Mucosa of gallbladder (tissue), 1 donor: ENCODE results near the gene PLEKHG4. TPM values are rescaled to one million over a fixed set of nuclear protein-coding genes. Genes with fewer than 3 reads are reported as not detected.

ENCODE experiments used
- DNase-seq: peaks from one replicate; pipeline ENCODE4 v3.0.0-alpha.2; 2020; ENCODE audit warnings: low spot score
- total RNA-seq: library from RNA; stranded (reverse); gene quantifications from one replicate; pipeline ENCODE4 v1.2.1, GENCODE V29; 2021
- donor health status: DM: no; HTN: no; CAD: no.

The PLEKHG4 gene
- total RNA-seq: 6.7 TPM

GRCh38 chr16:67279296-67280089 lies at the start of gene PLEKHG4:
Gene PLEKHG4 (plus strand): TSS chr16:67279532. CDS start chr16:67280045, 513 bp downstream.
- DNase-seq: peak; percentile 75

- no peak for DNase-seq
These were observed 49.2 kb upstream of the PLEKHG4 start for GRCh38 chr16:67229906-67230808.

- no peak for DNase-seq
These were observed 48.3 kb upstream of the PLEKHG4 start for GRCh38 chr16:67230809-67231660.

GRCh38 chr16:67233596-67233995 lies 45.7 kb upstream of the PLEKHG4 start:
- no peak for DNase-seq

- DNase-seq: no peak
These were observed 45.1 kb upstream of the PLEKHG4 start for GRCh38 chr16:67234180-67234597.

GRCh38 chr16:67235816-67236562 lies 43.3 kb upstream of the PLEKHG4 start:
- DNase-seq: no peak

- DNase-seq: no peak
These were observed 42.6 kb upstream of the PLEKHG4 start for GRCh38 chr16:67236563-67237395.

- no peak for DNase-seq
These were observed 41.7 kb upstream of the PLEKHG4 start for GRCh38 chr16:67237396-67238277.

- DNase-seq: no peak
These were observed 41.1 kb upstream of the PLEKHG4 start for GRCh38 chr16:67238278-67238575.

- DNase-seq: no peak
These were observed 40.4 kb upstream of the PLEKHG4 start for GRCh38 chr16:67238806-67239470.

GRCh38 chr16:67240506-67240905 lies 38.8 kb upstream of the PLEKHG4 start:
- no peak for DNase-seq

GRCh38 chr16:67241008-67241900 lies 38.1 kb upstream of the PLEKHG4 start:
- DNase-seq: peak; percentile 50

- no peak for DNase-seq
These were observed 37.1 kb upstream of the PLEKHG4 start for GRCh38 chr16:67242138-67242730.

GRCh38 chr16:67243481-67243880 lies 35.9 kb upstream of the PLEKHG4 start:
- DNase-seq: no peak

- DNase-seq: peak; percentile 64
These were observed 34.7 kb upstream of the PLEKHG4 start for GRCh38 chr16:67244387-67245185.

- no peak for DNase-seq
These were observed 34.1 kb upstream of the PLEKHG4 start for GRCh38 chr16:67245186-67245585.
